Lung (tissue), 12 donors: Measurements from ENCODE around the gene ZNF12. TPM values are rescaled to one million over a fixed set of nuclear protein-coding genes. Genes with fewer than 3 reads are reported as not detected.

Source experiments
- ATAC-seq: fragments of 200-7000 bp; cut with Tn5 transposase; one replicate; pipeline ENCODE4 v1.9.1; 2020; ENCODE audit warnings: moderate number of reproducible peaks; ENCODE audit not compliant: insufficient read depth, low FRiP score
- DNase-seq, 3 donors: peaks; one replicate each; pipeline ENCODE4 v3.0.0-alpha.2; 2013 to 2017
- H3K27ac ChIP-seq, 2 donors: one replicate each; pipeline ENCODE4 v1.5.1; 2013; ENCODE audit warnings: mild to moderate bottlenecking in 2 of 2, moderate library complexity in 2 of 2, control low read depth in 1 of 2, inconsistent platforms in 1 of 2, low read depth in 1 of 2, low read length in 1 of 2
- H3K27me3 ChIP-seq, 3 donors: one replicate each; pipeline ENCODE4 v1.5.1; 2013; ENCODE audit warnings: low read length in 2 of 3; ENCODE audit not compliant: control insufficient read depth in 3 of 3, insufficient read depth in 3 of 3
- H3K36me3 ChIP-seq, 4 donors: one replicate each; pipeline ENCODE4 v1.5.1; 2013; ENCODE audit warnings: low read length in 4 of 4, mild to moderate bottlenecking in 1 of 4, moderate library complexity in 1 of 4; ENCODE audit not compliant: control insufficient read depth in 4 of 4, insufficient read depth in 4 of 4
- H3K4me1 ChIP-seq, 5 donors: one replicate each; pipeline ENCODE4 v1.5.1; 2013; ENCODE audit warnings: low read length in 5 of 5, mild to moderate bottlenecking in 2 of 5, moderate library complexity in 1 of 5; ENCODE audit not compliant: control insufficient read depth in 5 of 5, insufficient read depth in 5 of 5
- H3K4me3 ChIP-seq: one replicate; pipeline ENCODE4 v1.5.1; 2013; ENCODE audit warnings: mild to moderate bottlenecking, control low read depth, moderate library complexity
- H3K9ac ChIP-seq, 2 donors: one replicate each; pipeline ENCODE4 v1.5.1; 2013; ENCODE audit warnings: low read length in 2 of 2, control low read depth in 1 of 2; ENCODE audit not compliant: insufficient read depth in 1 of 2
- H3K9me3 ChIP-seq, 4 donors: one replicate each; pipeline ENCODE4 v1.5.1; 2013; ENCODE audit warnings: low read length in 3 of 4, mild to moderate bottlenecking in 1 of 4, moderate library complexity in 1 of 4; ENCODE audit not compliant: control insufficient read depth in 4 of 4, insufficient read depth in 3 of 4
- WGBS, 2 donors: extraction: QIAGEN DNeasy Blood & Tissue Kit; methylation state at CpG; one replicate each; pipeline ENCODE4 v1.1.7; 2013; 5-methylcytosine and 5-hydroxymethylcytosine counted together
- polyA plus RNA-seq, 2 donors: library from polyadenylated mRNA; stranded (reverse); fragments of 200-250 nt; gene quantifications; one replicate each; pipeline ENCODE4 v1.2.1, GENCODE V29; 2013
- total RNA-seq, 2 donors: library from RNA; depleted of rRNA in 1 of 2; stranded (reverse); fragments of >200 nt in 1 of 2; gene quantifications; one replicate each; pipeline ENCODE4 v1.2.1, GENCODE V29; 2014 to 2021
- TF ChIP-seq, protein P1 (sequence below): IDR thresholded peaks from 2 replicates; pipeline ENCODE4 v1.5.1; 2012; ENCODE audit warnings: mild to moderate bottlenecking; ENCODE audit errors: control extremely low read depth, extremely low read depth
- donor health status: control.
- donor health status: control.
- donor health status: Bipolar disorder and iron deficiency.
- donor health status: healthy.
- donor health status: DM: yes; HTN: yes; CAD: no.

The ZNF12 gene
- total and polyA plus RNA-seq, 4 donors: 9.3 to 36.5 (median 16.0) TPM

GRCh38 chr7:6654113-6654841, 52.5 kb downstream of the ZNF12 start:
- TF ChIP-seq, protein P1, sequence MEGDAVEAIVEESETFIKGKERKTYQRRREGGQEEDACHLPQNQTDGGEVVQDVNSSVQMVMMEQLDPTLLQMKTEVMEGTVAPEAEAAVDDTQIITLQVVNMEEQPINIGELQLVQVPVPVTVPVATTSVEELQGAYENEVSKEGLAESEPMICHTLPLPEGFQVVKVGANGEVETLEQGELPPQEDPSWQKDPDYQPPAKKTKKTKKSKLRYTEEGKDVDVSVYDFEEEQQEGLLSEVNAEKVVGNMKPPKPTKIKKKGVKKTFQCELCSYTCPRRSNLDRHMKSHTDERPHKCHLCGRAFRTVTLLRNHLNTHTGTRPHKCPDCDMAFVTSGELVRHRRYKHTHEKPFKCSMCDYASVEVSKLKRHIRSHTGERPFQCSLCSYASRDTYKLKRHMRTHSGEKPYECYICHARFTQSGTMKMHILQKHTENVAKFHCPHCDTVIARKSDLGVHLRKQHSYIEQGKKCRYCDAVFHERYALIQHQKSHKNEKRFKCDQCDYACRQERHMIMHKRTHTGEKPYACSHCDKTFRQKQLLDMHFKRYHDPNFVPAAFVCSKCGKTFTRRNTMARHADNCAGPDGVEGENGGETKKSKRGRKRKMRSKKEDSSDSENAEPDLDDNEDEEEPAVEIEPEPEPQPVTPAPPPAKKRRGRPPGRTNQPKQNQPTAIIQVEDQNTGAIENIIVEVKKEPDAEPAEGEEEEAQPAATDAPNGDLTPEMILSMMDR: no peak
- Histone ChIP-seq H3K27me3 (no peaks in the 10 kb centered on the region), H3K4me3 (no peak overlapping the region), H3K36me3 (peaks cover 11 to 64% (median 28%) of the 10 kb centered on the region in 4 donors), H3K9ac (no peak overlapping the region), H3K27ac (no peak overlapping the region), H3K9me3 (peaks cover 0 to 34% (median 0%) of the 10 kb centered on the region in 4 donors), H3K4me1 (peaks cover 0 to 2% (median 0%) of the 10 kb centered on the region in 5 donors)
- ATAC-seq: no peak
- 96 to 97% methylated on average over 89 to 94 of the region's 94 CpGs for WGBS, 2 donors
- DNase-seq: no peak

- 96 to 97% methylated on average over 145 to 146 of the region's 146 CpGs for WGBS, 2 donors
- peaks cover 12 to 71% (median 32%) of the 10 kb centered on the region in 4 donors for H3K36me3 ChIP-seq
- H3K9ac ChIP-seq: no peak overlapping the region
- DNase-seq (no peak), ATAC-seq (no peak)
- peaks cover 0 to 34% (median 0%) of the 10 kb centered on the region in 4 donors for H3K9me3 ChIP-seq
- no peaks in the 10 kb centered on the region for H3K4me1 ChIP-seq
- no peak overlapping the region for H3K4me3 ChIP-seq
- TF ChIP-seq, protein P1: no peak
- H3K27ac ChIP-seq: no peak overlapping the region
- no peaks in the 10 kb centered on the region for H3K27me3 ChIP-seq
Measured at GRCh38 chr7:6653071-6654003, 53.4 kb downstream of the ZNF12 start.

GRCh38 chr7:6652446-6653011, 54.2 kb downstream of the ZNF12 start:
- no peaks in the 10 kb centered on the region for H3K27me3 ChIP-seq
- H3K27ac ChIP-seq: no peak overlapping the region
- H3K9me3 ChIP-seq: peaks cover 0 to 34% (median 0%) of the 10 kb centered on the region in 4 donors
- H3K4me1 ChIP-seq: no peaks in the 10 kb centered on the region
- WGBS, 2 donors: 97 to 98% methylated on average over 71 to 75 of the region's 75 CpGs
- ATAC-seq: no peak
- DNase-seq: no peak
- H3K4me3 ChIP-seq: no peak overlapping the region
- no peak overlapping the region for H3K9ac ChIP-seq
- peaks cover 12 to 79% (median 34%) of the 10 kb centered on the region in 4 donors for H3K36me3 ChIP-seq
- TF ChIP-seq, protein P1: no peak
